Left kidney (tissue), 8 donors: ENCODE results near the gene NPC2. TPM values are rescaled to one million over a fixed set of nuclear protein-coding genes. Genes with fewer than 3 reads are reported as not detected.
"Not testable (repeated sequence)": the region's sequence is repeated elsewhere in the genome, so short reads cannot be mapped to it uniquely, and the experiment has no call there.

Experiments
- DNase-seq: peaks from one replicate; pipeline ENCODE4 v3.0.0-alpha.2; 2013
- long read RNA-seq, 8 donors: transcript quantifications; one replicate each; lab custom pipeline, GENCODE V29; 2026
- polyA plus RNA-seq: library from polyadenylated mRNA; unstranded; fragments of 120-200 nt; gene quantifications from one replicate; pipeline ENCODE4 v1.2.1, GENCODE V29; 2013; ENCODE audit not compliant: insufficient read length

The NPC2 gene
- 320 TPM for polyA plus RNA-seq
- long read RNA-seq, donor 1, transcript NPC2-207 (5 exons, 1,035 nt): major isoform, 147 of 311 reads
- long read RNA-seq, donor 1, transcript NPC2-209 (4 exons, 1,029 nt): minor isoform, 5 of 311 reads
- long read RNA-seq, donor 1, partial matches to known transcripts: 159 of 311 reads
- long read RNA-seq, donor 1, other reads (novel, unspliced or antisense): 0 of 311 reads
- long read RNA-seq, donor 2, transcript NPC2-207 (5 exons, 1,035 nt): major isoform, 169 of 203 reads
- long read RNA-seq, donor 2, partial matches to known transcripts: 33 of 203 reads
- long read RNA-seq, donor 2, other reads (novel, unspliced or antisense): 0 of 203 reads
- long read RNA-seq, donor 3, transcript NPC2-207 (5 exons, 1,035 nt): major isoform, 167 of 198 reads
- long read RNA-seq, donor 3, partial matches to known transcripts: 27 of 198 reads
- long read RNA-seq, donor 3, other reads (novel, unspliced or antisense): 0 of 198 reads
- long read RNA-seq, donor 4, transcript NPC2-207 (5 exons, 1,035 nt): major isoform, 30 of 37 reads
- long read RNA-seq, donor 4, partial matches to known transcripts: 6 of 37 reads
- long read RNA-seq, donor 4, other reads (novel, unspliced or antisense): 0 of 37 reads
- long read RNA-seq, donor 5, transcript NPC2-207 (5 exons, 1,035 nt): major isoform, 330 of 533 reads
- long read RNA-seq, donor 5, partial matches to known transcripts: 199 of 533 reads
- long read RNA-seq, donor 5, other reads (novel, unspliced or antisense): 0 of 533 reads
- long read RNA-seq, donor 6, transcript NPC2-207 (5 exons, 1,035 nt): major isoform, 193 of 315 reads
- long read RNA-seq, donor 6, partial matches to known transcripts: 64 of 315 reads
- long read RNA-seq, donor 6, other reads (novel, unspliced or antisense): 54 of 315 reads
- long read RNA-seq, donor 7, transcript NPC2-207 (5 exons, 1,035 nt): major isoform, 268 of 314 reads
- long read RNA-seq, donor 7, partial matches to known transcripts: 40 of 314 reads
- long read RNA-seq, donor 7, other reads (novel, unspliced or antisense): 0 of 314 reads
- long read RNA-seq, donor 8, transcript NPC2-207 (5 exons, 1,035 nt): major isoform, 98 of 110 reads
- long read RNA-seq, donor 8, partial matches to known transcripts: 10 of 110 reads
- long read RNA-seq, donor 8, other reads (novel, unspliced or antisense): 0 of 110 reads

- DNase-seq: no peak
These were observed at the start of gene NPC2 for GRCh38 chr14:74492776-74493342. Gene NPC2 (minus strand): TSS chr14:74493305. CDS start chr14:74493274, 31 bp downstream.

DNA sequence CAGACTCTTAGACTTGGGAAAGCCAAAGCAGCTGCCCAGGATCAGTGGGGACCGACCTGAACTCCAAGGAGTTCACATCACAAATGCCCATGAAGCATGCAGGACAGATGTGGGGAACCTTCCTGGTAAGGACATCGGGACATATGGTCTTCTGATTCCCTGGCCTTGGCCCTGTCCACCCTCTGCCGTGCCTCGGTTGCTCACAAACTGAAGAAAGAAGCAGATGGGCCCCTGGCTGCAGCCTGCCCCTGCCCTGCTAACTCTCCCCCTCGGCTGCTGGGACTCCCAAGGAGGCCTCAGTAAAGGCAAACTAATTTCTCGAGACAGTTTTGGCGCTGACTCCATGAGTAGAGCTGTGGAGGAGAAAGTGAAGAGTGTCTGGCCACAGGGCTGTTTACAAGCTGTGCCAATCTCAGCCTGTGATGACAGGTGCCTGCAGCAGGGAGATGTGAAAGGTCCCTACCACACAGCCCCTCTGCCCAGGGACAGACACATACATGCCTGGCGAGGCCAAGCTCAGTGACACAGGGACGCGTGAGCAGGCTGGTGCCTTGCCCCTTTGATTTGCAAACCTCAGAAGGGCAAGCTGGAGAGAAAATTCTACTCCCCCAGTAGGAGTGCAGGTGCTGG is 49.1 kb upstream of the NPC2 start:
- DNase-seq: no peak

GRCh38 chr14:74541225-74541624 is 48.1 kb upstream of the NPC2 start:
- DNase-seq: no peak

- no peak for DNase-seq
These were observed 46.4 kb upstream of the NPC2 start for GRCh38 chr14:74539503-74539902.

DNA sequence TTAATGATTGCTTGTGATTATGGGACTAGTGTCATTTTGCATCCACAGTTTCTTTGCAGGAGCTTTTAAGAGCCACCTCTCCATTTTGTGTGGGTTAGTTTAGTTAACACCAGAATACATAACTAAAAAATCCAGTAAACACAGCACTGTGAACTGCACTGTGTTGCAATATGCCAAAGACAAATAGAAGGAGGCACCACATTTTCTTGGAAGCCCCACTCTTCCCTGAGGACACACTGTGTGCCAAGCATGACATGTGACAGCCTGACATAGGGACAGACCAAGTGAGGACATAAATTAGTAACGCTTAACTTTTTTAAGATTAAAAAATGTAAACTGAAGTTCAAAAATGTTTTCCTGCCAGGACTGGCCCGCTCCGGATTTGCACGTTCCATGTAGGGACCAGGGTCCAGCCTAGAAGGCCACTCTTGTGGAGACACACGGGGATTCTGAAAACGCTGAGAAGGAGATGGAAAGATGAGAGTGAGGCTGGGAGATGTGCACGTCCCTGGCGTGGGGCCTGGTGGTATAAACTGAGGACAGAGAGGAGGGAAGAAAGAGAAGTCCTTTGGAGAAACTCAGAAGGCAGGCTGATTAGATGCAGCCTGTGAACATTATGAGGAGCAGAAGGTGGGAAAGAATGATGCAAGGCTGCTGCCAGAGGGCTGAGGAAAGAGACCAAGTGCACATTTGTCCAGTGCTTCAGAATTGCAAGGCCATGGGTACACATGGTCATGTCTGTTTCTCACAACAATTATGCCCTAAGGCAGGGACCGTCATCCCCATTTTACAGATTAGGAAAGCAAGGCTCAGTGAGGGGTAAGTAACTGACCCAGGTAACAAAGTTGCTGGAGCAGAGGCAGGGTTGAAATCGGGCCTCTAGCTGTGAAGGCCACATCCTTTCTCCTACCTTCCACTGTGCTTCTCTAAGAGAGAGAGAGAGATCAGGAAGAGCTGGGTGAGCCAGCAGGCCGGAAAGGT is 45.6 kb upstream of the NPC2 start:
- no peak for DNase-seq

DNA sequence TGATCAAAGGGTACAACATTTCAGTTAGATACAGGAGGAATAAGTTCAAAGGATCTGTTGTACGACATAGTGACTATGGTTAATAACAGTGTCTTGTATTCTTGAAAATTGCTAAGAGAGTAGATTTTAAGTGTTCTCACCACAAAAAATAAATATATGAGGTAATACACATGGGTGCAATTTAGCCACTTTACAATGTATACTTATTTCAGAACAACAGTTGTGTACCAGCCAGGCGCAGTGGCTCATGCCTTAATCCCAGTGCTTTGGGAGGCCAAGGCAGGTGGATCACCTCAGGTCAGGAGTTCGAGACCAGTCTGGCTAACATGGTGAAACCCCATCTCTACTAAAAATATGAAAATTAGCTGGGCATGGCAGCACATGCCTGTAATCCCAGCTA is 43.2 kb upstream of the NPC2 start:
- DNase-seq: not testable (repeated sequence)

GRCh38 chr14:74535756-74536325 is 42.7 kb upstream of the NPC2 start:
- DNase-seq: no peak

- DNase-seq: no peak
These were observed 40.5 kb upstream of the NPC2 start for GRCh38 chr14:74533576-74533975.

GRCh38 chr14:74532246-74532645 is 39.1 kb upstream of the NPC2 start:
- DNase-seq: no peak

GRCh38 chr14:74531467-74531866 is 38.4 kb upstream of the NPC2 start:
- no peak for DNase-seq

DNA sequence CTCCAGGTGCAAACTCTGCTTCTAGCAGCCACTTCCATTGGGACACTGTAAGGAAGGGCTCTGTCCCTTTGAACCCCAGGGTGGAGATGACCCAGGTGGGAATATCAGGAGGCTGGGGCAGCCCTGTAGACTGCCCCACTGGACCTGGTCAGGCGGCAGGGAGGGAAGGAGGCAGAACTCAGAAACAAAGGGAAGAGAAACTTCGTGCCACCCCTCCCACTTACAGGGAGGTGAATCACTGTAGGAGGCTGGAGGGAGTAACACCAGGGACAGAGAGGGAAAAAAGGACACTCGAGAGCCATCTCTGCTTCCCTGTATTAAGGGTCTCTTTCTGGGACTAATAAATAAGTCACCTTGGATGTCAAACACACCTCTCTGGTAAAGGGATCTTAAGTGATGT is 37.9 kb upstream of the NPC2 start:
- no peak for DNase-seq

GRCh38 chr14:74528886-74529285 is 35.8 kb upstream of the NPC2 start:
- no peak for DNase-seq

GRCh38 chr14:74528406-74528805 is 35.3 kb upstream of the NPC2 start:
- no peak for DNase-seq

DNA sequence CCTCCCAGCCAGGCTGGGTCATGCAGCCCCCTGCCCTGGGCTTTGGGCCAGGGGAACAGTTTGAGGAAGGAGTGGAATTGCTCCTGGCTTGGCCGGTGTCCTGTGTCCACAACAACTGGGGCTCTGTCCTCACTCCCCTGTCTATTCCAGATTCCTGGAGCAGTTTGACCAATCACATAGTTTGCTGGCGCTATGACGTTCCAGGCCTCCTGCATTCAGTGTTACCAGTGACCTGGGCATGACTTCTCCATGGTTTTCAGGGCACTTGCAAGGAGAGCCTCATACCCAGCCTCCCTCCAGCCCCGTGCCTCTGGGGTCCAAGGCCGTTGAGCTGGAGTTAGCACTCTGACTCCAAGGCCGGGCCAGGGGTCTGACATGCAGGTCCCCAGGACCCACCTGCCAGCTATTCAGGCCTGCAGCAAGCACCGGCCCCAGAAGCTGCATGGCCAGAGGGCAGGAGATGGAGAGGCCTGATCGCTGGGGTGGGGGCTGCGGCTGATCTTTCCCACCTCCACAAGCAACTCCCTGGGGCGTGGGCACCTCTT is 34.7 kb upstream of the NPC2 start:
- DNase-seq: no peak

DNA sequence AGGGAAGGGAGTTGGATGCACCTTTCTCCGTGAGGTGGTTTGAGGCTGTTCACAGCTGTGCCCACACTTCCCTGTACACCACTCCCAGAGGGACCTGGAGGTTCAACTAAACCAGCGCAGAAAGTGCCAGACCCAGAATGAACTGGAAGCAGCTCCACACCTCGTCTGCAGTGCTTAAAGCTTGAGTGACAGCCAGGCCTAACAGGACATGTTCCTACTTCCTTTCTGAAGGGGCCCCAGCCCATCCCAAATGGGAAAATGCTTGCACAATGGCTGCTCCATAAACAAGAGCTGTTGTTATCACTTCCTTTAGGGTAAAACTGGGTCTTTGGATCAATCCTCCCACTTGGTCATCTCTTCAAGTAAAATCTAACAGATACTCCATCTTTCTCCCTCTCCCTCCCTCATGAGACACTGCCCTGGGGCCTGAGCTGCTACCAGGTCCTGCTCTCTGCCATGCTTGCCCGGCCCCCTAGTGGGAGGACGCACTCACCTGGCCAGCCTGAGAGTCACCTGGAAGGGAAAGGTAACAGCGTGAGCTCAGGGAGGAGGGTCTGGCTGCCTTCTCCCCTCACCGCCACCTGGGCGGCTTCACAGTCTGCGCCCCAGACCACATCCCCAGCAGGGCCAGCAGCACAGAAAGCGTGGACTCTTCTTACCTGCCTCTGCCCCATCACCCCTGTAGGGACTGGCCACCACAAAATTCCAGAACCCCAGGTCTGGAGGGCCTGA is 33.9 kb upstream of the NPC2 start:
- no peak for DNase-seq

- DNase-seq: no peak
These were observed 32.3 kb upstream of the NPC2 start for GRCh38 chr14:74525361-74525851.

GRCh38 chr14:74524812-74525135 is 31.7 kb upstream of the NPC2 start:
- no peak for DNase-seq

DNA sequence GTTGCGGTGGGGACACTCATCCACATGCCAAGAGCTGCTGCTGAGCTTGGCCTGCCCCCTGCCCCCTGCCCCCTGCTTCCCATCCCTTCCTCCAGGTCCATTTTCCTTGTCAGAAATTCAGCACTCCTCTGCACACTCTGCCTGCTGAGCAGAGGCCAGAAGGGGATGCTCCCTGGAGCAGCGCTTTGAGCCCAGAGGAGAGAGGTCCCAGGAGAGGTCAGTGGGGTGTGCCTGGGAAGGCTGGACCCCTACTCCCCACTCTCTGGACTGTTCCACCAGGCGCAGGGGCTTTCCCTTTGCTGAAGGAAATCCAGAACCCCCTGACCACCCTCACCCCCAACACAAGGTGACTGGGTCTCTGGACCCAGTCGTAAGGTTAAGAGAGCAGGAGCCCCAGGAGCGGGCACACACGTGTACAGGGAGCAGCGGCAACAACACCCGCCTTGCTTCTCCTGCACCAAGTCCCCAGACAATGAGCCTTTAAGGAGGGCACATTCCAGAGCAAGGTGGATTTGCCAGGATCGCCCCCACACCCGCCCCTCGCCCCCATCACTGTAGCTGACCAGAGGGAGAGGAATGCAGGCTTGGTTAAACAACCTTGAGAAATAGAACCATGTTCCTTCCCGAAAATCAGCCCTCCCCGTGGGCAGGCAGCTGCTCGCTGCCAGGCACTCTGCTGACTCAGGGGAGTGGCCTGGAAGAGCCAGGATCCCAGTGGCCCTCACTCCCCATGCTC is 31.1 kb upstream of the NPC2 start:
- DNase-seq: no peak
